GM18907 (cell line): Measurements from ENCODE around the gene ADCY4.
"Not testable (repeated sequence)": the region's sequence is repeated elsewhere in the genome, so short reads cannot be mapped to it uniquely, and the experiment has no call there.

Experiments used
- ATAC-seq: cut with Tn5 transposase; IDR thresholded peaks from one replicate; pipeline ENCODE4 v1.9.1; 2021; ENCODE audit warnings: mild to moderate bottlenecking, moderate library complexity; ENCODE audit not compliant: unreplicated experiment

ADCY4 gene

GRCh38 chr14:24339284-24340151 lies 4.6 kb upstream of the ADCY4 start, which contains the start of gene RIPK3:
TSS of gene RIPK3 (minus strand) at chr14:24339991. CDS start at chr14:24339826, 165 bp downstream.
- ATAC-seq = peak; percentile 94

- ATAC-seq = no peak
Measured at GRCh38 chr14:24338843-24339242, 4.0 kb upstream of the ADCY4 start.

- ATAC-seq = no peak
Measured at GRCh38 chr14:24337824-24338175, 2.9 kb upstream of the ADCY4 start.

- no peak for ATAC-seq
Measured at GRCh38 chr14:24337144-24337823, 2.4 kb upstream of the ADCY4 start.

GRCh38 chr14:24335461-24336171 lies 745 bp upstream of the ADCY4 start:
- no peak for ATAC-seq

GRCh38 chr14:24332268-24332993 lies 2.4 kb downstream of the ADCY4 start:
- peak; percentile 85 for ATAC-seq

- ATAC-seq = no peak
Measured at GRCh38 chr14:24331731-24332267, 3.1 kb downstream of the ADCY4 start.

- no peak for ATAC-seq
Measured at GRCh38 chr14:24330973-24331674, 3.7 kb downstream of the ADCY4 start.

- ATAC-seq = no peak
Measured at GRCh38 chr14:24329736-24330135, 5.1 kb downstream of the ADCY4 start.

- ATAC-seq = no peak
Measured at GRCh38 chr14:24329073-24329663, 5.7 kb downstream of the ADCY4 start.

GRCh38 chr14:24327914-24328313 lies 7.0 kb downstream of the ADCY4 start:
- ATAC-seq = not testable (repeated sequence)

- no peak for ATAC-seq
Measured at GRCh38 chr14:24327303-24327702, 7.6 kb downstream of the ADCY4 start.

GRCh38 chr14:24325963-24326362 lies 8.9 kb downstream of the ADCY4 start:
- ATAC-seq = no peak

GRCh38 chr14:24325041-24325530 lies 9.8 kb downstream of the ADCY4 start:
- ATAC-seq = no peak

GRCh38 chr14:24324024-24324423 lies 10.8 kb downstream of the ADCY4 start:
- no peak for ATAC-seq

GRCh38 chr14:24323341-24323740 lies 11.5 kb downstream of the ADCY4 start:
- ATAC-seq = no peak

- no peak for ATAC-seq
Measured at GRCh38 chr14:24322672-24323071, 12.2 kb downstream of the ADCY4 start.

GRCh38 chr14:24321212-24321975 lies 13.5 kb downstream of the ADCY4 start:
- no peak for ATAC-seq
